GM18517 (cell line): ENCODE data around the gene CEACAM16.
"Not testable (repeated sequence)": the region's sequence is repeated elsewhere in the genome, so short reads cannot be mapped to it uniquely, and the experiment has no call there.

ENCODE experiments used
- ATAC-seq: cut with Tn5 transposase; IDR thresholded peaks from one replicate; pipeline ENCODE4 v1.9.1; 2021; ENCODE audit warnings: mild to moderate bottlenecking, moderate library complexity; ENCODE audit not compliant: unreplicated experiment

The CEACAM16 gene

GRCh38 chr19:44677019-44677811, 21.7 kb upstream of the CEACAM16 start:
- no peak for ATAC-seq

GRCh38 chr19:44680536-44680935, 18.4 kb upstream of the CEACAM16 start:
- no peak for ATAC-seq

- no peak for ATAC-seq
Measured at GRCh38 chr19:44681992-44682790, 16.8 kb upstream of the CEACAM16 start.

- no peak for ATAC-seq
Measured at GRCh38 chr19:44682807-44683206, 16.1 kb upstream of the CEACAM16 start.

- ATAC-seq: no peak
Measured at GRCh38 chr19:44683434-44684210, 15.3 kb upstream of the CEACAM16 start.

GRCh38 chr19:44684396-44684795, 14.6 kb upstream of the CEACAM16 start:
- not testable (repeated sequence) for ATAC-seq

DNA sequence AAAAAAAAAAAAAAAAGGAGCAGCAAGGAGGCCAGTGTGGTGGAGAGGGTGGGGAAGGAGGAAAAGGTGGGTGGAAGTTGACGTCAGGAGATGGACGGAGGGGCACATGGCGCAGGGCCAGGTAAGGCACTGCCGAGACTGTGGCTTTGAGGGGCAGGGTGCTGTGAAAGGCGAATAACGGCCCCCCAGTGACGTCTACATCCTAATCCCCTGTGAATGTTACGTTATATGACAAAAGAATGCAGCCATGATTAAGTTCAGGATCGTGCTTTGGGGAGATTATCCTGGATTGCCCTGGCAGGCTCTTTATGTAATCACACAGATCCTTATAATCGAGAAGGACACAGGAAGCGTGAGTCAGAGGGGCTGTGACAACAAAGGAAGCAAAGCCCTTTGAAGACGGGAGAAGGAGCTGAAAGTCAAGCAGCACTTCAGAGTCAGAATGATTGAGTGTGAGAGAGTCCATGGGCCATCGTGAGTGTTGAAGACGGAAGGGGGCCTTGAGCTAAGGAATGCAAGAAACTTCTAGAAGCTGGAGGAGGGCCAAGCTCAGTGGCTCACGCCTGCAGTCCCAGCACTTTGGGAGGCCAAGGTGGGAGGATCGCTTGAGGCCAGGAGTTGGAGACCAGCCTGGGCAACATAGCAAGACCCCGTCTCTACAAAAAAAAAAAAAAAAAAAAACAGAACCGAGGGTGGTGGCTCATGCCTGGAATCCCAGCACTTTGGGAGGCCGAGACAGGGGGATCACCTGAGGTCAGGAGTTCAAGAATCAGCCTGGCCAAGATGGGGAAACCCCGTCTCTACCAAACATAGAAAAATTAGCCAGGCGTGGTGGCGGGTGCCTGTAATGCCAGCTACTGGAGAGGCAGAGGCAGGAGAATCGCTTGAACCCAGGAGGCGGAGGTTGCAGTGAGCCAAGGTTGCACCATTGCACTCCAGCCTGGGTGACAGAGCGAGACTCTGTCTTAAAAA, 13.8 kb upstream of the CEACAM16 start:
- ATAC-seq: no peak

DNA sequence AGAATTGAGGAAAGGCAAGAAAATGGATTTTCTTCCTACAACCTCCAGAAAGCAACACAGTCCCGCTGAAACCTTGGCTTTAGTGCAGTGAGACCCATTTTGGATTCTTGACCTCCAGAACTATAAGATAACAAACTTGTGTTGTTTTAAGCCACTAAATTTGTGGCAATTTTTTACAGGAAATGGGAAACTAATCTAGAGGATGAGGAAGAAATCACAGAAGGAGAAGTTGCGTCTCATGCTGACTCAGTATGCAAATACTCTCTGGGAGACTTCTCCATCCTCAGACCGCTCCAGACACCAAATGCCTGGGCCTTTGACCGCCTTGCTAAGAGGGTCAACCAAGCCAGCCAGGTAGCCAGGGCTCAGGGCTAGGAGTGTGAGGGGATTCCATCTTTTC, 13.1 kb upstream of the CEACAM16 start:
- no peak for ATAC-seq

DNA sequence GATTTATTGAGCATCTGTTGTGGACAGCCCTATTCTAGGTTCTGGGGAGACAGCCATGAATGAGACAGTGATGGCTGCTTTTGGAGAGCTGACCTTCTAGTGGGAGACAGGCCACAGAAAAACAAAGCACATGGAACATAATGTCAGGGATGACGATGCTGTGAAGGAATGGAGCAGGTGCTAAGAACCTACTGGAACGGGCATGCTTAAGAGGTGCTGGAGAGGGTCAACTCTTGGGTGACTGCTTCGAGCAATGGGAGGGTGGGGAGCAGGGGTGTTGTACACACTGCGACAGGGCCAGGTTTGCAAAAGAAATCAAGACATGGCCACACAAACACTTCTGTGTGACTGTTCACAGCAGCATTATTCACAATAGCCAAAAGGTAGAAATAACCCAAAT, 12.1 kb upstream of the CEACAM16 start:
- ATAC-seq: no peak

DNA sequence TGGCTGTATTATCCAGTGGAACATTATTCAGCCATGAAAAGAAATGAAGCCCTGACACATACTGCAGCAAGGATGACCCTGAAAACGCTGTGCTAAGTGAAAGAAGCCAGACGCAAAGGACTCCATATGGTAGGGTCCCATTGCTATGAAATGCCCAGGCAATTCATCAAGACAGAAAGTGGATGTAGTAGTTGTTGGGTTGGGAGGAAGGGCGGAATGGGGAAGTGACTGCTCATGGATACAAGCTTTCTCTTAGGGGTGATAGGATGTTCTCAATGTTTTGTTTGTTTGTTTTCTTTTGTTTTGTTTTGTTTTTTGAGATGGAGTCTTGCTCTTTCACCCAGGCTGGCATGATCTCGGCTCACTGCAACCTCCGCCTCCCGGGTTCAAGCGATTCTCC, 11.1 kb upstream of the CEACAM16 start:
- no peak for ATAC-seq

DNA sequence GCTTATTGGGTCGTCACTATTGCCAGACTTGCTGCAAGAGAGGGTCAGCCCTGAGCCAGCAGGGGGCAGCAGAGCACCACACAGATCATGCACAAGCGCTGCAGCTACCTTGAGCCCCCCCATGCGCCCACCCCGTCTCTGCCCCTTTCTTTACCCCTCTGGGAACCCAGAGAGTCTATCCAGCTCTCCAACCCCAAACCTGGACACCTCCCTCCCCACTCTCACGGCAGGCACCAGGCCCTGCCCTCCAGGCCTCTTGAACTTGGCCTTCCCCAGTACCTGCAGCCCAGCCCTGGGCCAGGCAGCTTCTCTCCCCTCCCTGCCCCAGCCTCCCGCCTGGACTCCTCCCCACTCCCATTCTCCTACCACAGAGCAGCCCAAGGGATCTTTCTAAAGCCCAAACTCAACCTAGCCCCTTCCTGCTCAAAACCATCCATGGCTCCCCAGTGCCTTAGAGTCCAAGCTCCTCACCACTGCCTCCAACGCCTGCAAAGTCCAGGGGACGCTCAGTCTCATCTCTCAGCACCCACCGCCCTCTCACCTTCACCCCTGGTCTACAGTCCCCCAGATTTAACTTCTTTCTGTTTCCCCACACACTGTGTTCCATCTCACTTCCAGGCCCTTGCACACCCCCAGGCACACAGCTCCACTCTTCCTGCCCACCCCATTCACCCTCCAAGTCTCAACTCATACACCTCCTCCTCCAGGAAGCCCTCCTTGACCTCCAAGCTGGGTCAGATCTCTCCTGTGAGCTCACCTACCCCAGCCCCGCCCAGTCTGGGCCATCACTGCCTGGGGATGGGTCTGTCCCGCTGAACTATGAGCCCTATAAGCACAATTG, 9.4 kb upstream of the CEACAM16 start:
- no peak for ATAC-seq

GRCh38 chr19:44690131-44690440, 8.9 kb upstream of the CEACAM16 start:
- no peak for ATAC-seq

GRCh38 chr19:44692379-44692721, 6.6 kb upstream of the CEACAM16 start:
- no peak for ATAC-seq

- no peak for ATAC-seq
Measured at GRCh38 chr19:44694184-44694579, 4.8 kb upstream of the CEACAM16 start.

GRCh38 chr19:44696939-44697669, 1.8 kb upstream of the CEACAM16 start:
- no peak for ATAC-seq

GRCh38 chr19:44697670-44698034, 1.3 kb upstream of the CEACAM16 start:
- ATAC-seq: no peak

GRCh38 chr19:44700547-44700946, 1.6 kb downstream of the CEACAM16 start:
- no peak for ATAC-seq

- no peak for ATAC-seq
Measured at GRCh38 chr19:44701228-44701627, 2.3 kb downstream of the CEACAM16 start.

- ATAC-seq: no peak
Measured at GRCh38 chr19:44702551-44703176, 3.7 kb downstream of the CEACAM16 start.
